Measurements from ENCODE around the gene XXYLT1. TPM values are rescaled to one million over a fixed set of nuclear protein-coding genes. Genes with fewer than 3 reads are reported as not detected.

XXYLT1 gene
- total and polyA plus RNA-seq, 9 of the 15 experiments (the other 6 are each of a cell fraction or from before 2014, with no cell fraction given): 1.9 to 18.9 (median 15.0) TPM

- TF ChIP-seq UBTF (IDR thresholded peaks at IDR 0.05; ENCODE audit: borderline replicate concordance in 1 of 2, low read depth in 2 of 2, low read length in 2 of 2) (0 out of 4 replicates have a peak, but pooled peaks of 1 of the 2 experiments have one; percentile 32), ZNF347 (CRISPR knock-in tag; IDR thresholded peaks at IDR 0.05; ENCODE audit: low read depth) (no peak), ZBTB1 (CRISPR knock-in tag; IDR thresholded peaks at IDR 0.05; ENCODE audit: borderline replicate concordance, low read depth) (no peak), MEF2A (IDR thresholded peaks at IDR 0.05; ENCODE audit: control insufficient read depth, low read depth, low read length) (no peak), E2F3 (CRISPR knock-in tag; IDR thresholded peaks at IDR 0.05) (0 out of 2 replicates have a peak, but pooled peaks have one; percentile 33), TFE3 (CRISPR knock-in tag; IDR thresholded peaks at IDR 0.05) (no peak), NR4A1 (CRISPR knock-in tag; IDR thresholded peaks at IDR 0.05) (peak; percentile 88; the same call in 1 of the 2 replicates), NR4A1 (tag; IDR thresholded peaks at IDR 0.05) (peak; percentile 63; the same call in 1 of the 2 replicates), L3MBTL2 (IDR thresholded peaks at IDR 0.05) (no peak), TCF3 (CRISPR knock-in tag; IDR thresholded peaks at IDR 0.05) (peak; percentile 88), SIN3A (IDR thresholded peaks at IDR 0.05; ENCODE audit: borderline replicate concordance in 2 of 2, control insufficient read depth in 1 of 2, low read depth in 2 of 2, low read length in 2 of 2) (no peak), RAD51 (IDR thresholded peaks at IDR 0.05; ENCODE audit: borderline replicate concordance, low read depth) (no peak), ZNF436 (CRISPR knock-in tag; IDR thresholded peaks at IDR 0.05) (no peak), ZKSCAN8 (CRISPR knock-in tag; IDR thresholded peaks at IDR 0.05) (no peak), PRMT5 (CRISPR knock-in tag; IDR thresholded peaks at IDR 0.05) (no peak), ZNF324 (CRISPR knock-in tag; IDR thresholded peaks at IDR 0.05) (0 out of 2 replicates have a peak, but pooled peaks have one; percentile 30), DIDO1 (tag; IDR thresholded peaks at IDR 0.05; ENCODE audit: low read depth) (no peak), RBM14 (IDR thresholded peaks at IDR 0.05; ENCODE audit: borderline replicate concordance, insufficient read depth, low read depth, low read length) (no peak), ZBTB2 (IDR thresholded peaks at IDR 0.05) (peak; percentile 25; the same call in 1 of the 2 replicates), FOS (IDR thresholded peaks at IDR 0.05; ENCODE audit: extremely low read depth, insufficient read length) (no peak), MCM3 (IDR thresholded peaks at IDR 0.05) (no peak), KLF6 (CRISPR knock-in tag; IDR thresholded peaks at IDR 0.05; ENCODE audit: borderline replicate concordance) (peak; percentile 22; the same call in 1 of the 2 replicates)
Measured at GRCh38 chr3:195162033-195162669, 108.8 kb downstream of the XXYLT1 start (continued).

Measured in K562 (cell line).